Myocyte (in vitro differentiated cells): ENCODE measurements around the gene MPV17L. TPM values are rescaled to one million over a fixed set of nuclear protein-coding genes. Genes with fewer than 3 reads are reported as not detected.
"Not testable (repeated sequence)": the region's sequence is repeated elsewhere in the genome, so short reads cannot be mapped to it uniquely, and the experiment has no call there.

ENCODE experiments used
- DNase-seq: peaks from one replicate; pipeline ENCODE4 v3.0.0-alpha.2; 2012; ENCODE audit warnings: low read depth
- total RNA-seq: library from RNA; depleted of rRNA; stranded (reverse); fragments of >200 nt; gene quantifications from 2 replicates; pipeline ENCODE4 v1.2.3, GENCODE V29; 2014

The MPV17L gene
- total RNA-seq, 1 donor from 2014 or later: not detected

DNA sequence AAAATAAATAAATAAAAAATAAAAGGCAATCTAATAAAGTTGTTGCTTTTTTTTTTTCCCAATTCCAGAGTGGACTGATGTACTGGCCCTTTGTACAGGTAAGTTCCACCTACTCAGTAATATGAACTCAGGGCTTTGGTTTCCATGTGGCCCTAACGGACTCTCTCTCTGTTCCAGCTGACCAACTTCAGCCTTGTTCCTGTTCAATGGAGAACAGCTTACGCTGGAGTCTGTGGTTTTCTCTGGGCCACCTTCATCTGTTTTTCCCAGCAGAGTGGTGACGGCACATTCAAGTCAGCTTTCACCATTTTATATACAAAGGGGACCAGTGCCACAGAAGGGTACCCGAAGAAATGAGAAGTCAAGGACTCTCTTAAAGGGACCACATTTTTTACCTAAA is 12.2 kb downstream of the MPV17L start:
- DNase-seq: not testable (repeated sequence)

- DNase-seq: not testable (repeated sequence)
These were observed 13.9 kb downstream of the MPV17L start for GRCh38 chr16:15409476-15409875.

- no peak for DNase-seq
These were observed 20.0 kb downstream of the MPV17L start for GRCh38 chr16:15415511-15415985.

- DNase-seq: no peak
These were observed 21.6 kb downstream of the MPV17L start for GRCh38 chr16:15417197-15417596.

- no peak for DNase-seq
These were observed 22.7 kb downstream of the MPV17L start for GRCh38 chr16:15418206-15418605.

DNA sequence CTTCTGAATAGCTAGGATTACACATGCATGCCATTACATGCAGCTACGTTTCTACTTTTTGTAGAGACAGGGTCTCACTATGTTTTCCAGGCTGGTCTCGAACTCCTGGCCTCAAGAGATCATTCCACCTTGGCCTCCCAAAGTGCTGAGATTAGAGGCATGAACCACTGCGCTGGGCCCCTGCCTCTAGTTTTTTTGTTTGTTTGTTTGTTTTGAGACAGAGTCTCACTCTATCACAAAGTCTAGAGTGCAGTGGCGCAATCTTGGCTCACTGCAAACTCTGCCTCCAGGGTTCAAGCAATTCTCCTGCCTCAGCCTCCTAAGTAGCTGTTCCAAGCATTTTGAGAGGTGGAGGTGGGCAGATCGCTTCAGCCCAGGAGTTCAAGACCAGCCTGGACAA is 26.1 kb downstream of the MPV17L start:
- not testable (repeated sequence) for DNase-seq

- no peak for DNase-seq
These were observed 26.7 kb downstream of the MPV17L start for GRCh38 chr16:15422222-15422621.

- no peak for DNase-seq
These were observed 30.3 kb downstream of the MPV17L start for GRCh38 chr16:15425861-15426260.

DNA sequence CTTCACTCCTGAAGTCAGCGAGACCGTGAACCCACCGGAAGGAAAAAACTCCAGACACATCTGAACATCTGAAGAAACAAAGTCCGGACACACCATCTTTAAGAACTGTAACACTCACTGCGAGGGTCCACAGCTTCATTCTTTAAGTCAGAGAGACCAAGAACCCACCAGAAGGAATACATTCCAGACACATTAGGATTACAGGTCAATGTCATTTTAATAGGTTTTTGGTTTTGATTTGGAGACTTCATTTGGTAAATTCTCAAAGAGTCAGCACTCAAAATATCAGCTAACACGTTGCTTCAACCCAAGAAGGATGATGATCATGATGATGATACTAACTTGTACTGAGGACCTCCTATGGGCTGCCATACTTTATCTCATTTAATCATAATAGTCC is 31.2 kb downstream of the MPV17L start:
- DNase-seq: no peak

DNA sequence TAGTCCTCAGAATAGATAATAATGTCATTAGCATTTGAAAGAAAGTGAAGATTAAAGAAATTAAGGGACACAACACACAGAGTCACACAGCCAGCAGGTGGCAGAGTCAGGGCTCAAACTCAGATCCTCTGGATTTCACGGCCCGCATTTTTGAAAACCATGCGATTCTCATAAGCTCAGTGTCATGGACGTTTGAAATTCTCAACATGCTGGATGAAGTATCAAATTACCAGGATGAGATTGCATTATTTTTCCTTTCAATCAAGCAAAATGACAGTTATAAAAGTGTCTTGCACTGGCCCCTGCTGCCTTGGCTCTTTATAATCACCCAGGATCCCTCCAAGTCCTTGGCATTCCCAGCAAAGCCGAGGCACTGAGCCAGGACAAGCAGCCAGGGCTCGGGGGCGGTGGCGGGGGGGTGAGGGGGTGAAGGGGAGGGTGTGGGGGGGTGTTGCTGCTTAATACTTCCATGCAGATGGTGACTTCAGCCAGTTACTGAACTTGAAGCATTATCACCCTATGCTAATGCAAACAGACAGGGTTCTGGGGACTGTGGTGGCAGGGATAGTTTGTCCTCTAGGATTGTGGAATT is 32.2 kb downstream of the MPV17L start:
- peak; percentile 76 for DNase-seq

- DNase-seq: not testable (repeated sequence)
These were observed 35.3 kb downstream of the MPV17L start for GRCh38 chr16:15430884-15431283.

- DNase-seq: no peak
These were observed 38.5 kb downstream of the MPV17L start for GRCh38 chr16:15434079-15434424.

- DNase-seq: peak; percentile 84
These were observed 39.1 kb downstream of the MPV17L start, which contains the start of gene BMERB1 for GRCh38 chr16:15434425-15435215. Gene BMERB1 (plus strand): TSS chr16:15434588. CDS start chr16:15434654, 66 bp downstream.

- no peak for DNase-seq
These were observed 39.8 kb downstream of the MPV17L start for GRCh38 chr16:15435216-15435864.

- DNase-seq: no peak
These were observed 43.5 kb downstream of the MPV17L start for GRCh38 chr16:15439102-15439501.

DNA sequence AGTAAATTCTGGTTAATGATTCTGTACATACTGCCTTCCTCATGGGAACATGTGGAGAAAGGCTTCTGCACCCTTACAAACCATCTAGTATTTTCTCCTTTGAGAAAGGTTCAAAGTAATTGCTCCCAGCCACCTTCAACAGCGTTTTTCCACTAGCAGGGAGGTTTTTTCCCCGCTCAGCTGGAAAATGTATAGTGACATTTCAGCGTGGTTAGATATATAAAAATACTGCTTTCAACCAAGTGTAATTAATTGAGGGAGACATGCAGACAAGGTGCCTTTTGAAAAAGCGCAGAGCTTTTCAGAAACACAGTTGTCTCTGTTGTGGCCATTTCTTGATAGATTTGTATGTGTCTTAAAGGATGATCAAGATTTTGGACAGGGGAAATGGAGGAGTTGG is 44.0 kb downstream of the MPV17L start:
- no peak for DNase-seq

DNA sequence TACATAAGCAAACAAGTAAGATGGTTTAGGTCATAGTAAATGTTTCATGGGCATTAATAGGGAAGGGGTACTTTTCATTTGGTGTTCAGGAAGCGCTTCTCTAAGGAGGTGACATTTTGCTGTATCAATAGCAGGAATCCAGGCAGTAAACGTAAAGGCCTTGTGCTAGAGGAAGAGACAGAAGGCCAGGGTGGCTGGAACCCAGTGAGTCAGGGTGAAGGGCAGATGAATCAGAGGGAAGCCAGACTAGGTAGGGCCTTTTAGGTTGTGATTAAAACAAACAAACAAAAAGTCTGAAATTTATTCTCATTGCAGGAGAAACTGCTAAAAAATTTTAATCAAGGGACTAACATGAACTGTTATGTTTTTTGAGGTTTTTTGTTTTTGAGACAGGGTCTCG is 45.3 kb downstream of the MPV17L start:
- DNase-seq: no peak

GRCh38 chr16:15442140-15442539 is 46.6 kb downstream of the MPV17L start:
- not testable (repeated sequence) for DNase-seq

DNA sequence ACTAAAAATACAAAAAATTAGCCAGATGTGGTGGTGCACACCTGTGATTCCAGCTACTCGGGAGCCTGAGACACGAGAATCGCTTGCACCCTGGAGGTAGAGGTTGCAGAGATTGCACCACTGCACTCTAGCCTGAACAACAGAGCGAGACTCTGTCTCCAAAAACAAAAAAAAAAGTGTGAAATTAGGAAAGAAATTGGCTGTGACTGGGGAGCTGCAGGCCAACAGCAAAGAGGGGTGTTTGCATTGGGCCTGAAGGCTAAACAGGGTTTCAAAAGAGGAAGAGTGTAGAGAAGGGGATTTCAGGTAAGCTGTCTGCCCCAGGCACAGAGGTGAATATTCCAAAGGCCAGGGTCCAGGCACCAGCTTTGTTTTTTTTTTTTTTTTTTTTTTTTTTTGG is 48.2 kb downstream of the MPV17L start:
- no peak for DNase-seq

DNA sequence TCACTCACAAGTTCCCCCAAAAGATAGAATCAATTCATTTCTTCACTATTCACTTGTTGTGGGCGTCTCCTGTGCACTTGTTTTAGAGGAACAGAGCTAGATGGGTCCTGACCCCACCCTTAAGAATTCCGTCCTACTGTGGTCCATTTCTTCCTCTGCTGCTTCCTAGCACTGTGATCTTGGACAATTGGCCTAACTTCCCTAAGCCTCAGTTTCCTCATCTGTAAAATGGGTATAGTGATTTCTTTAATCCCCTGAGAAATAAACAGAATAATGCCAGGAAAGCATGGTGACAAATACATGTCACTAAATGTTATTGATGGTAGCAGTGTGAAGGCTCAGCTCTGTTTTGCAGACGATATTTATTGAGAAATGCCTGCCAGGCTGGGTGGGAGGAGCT is 48.7 kb downstream of the MPV17L start:
- no peak for DNase-seq

- no peak for DNase-seq
These were observed 49.9 kb downstream of the MPV17L start for GRCh38 chr16:15445450-15445849.

DNA sequence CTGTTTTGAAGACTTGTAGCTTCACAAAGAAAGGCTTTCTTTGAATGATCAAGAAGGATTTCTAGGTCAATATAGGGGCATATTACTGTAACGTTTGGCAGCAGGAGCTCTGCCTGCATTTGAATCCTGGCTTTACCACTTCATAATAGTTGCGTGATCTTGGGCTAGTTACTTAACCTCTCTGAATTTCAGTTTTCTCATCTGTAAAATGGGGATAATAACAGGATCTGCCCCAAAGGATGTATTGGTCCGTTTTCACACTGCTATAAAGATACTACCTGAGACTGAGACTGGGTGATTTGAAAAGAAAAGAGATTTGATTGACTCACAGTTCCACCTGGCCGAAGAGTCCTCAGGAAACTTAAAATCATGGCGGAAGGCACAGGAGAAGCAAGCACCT is 51.3 kb downstream of the MPV17L start:
- DNase-seq: no peak
